Hepatocyte (in vitro differentiated cells): ENCODE data around the gene KPNA4. TPM values are rescaled to one million over a fixed set of nuclear protein-coding genes. Genes with fewer than 3 reads are reported as not detected.
"Not testable (repeated sequence)": the region's sequence is repeated elsewhere in the genome, so short reads cannot be mapped to it uniquely, and the experiment has no call there.

ENCODE experiments used
- DNase-seq: peaks from one replicate; pipeline ENCODE4 v3.0.0-alpha.2; 2016; ENCODE audit warnings: low spot score
- H2AFZ ChIP-seq: fragments of 200-600 bp; sonication (generic); 2 replicates; pipeline ENCODE4 v1.6.0; 2016; ENCODE audit warnings: antibody characterized with exemption, mild to moderate bottlenecking
- H3K27ac ChIP-seq: fragments of 200-600 bp; sonication (generic); 2 replicates; pipeline ENCODE4 v1.5.1; 2016; ENCODE audit warnings: mild to moderate bottlenecking
- H3K27me3 ChIP-seq: fragments of 200-600 bp; sonication (generic); 2 replicates; pipeline ENCODE4 v1.6.1; 2016
- H3K36me3 ChIP-seq: fragments of 200-600 bp; sonication (generic); replicated peaks from 2 replicates; pipeline ENCODE4 v1.5.1; 2016; ENCODE audit warnings: low read depth; ENCODE audit not compliant: insufficient read depth
- H3K4me1 ChIP-seq: fragments of 200-600 bp; sonication (generic); 2 replicates; pipeline ENCODE4 v1.5.1; 2016; ENCODE audit warnings: mild to moderate bottlenecking, moderate library complexity; ENCODE audit not compliant: insufficient read depth
- H3K4me2 ChIP-seq: fragments of 200-600 bp; sonication (generic); 2 replicates; pipeline ENCODE4 v1.6.0; 2016
- H3K4me3 ChIP-seq: fragments of 200-600 bp; sonication (generic); 2 replicates; pipeline ENCODE4 v1.5.1; 2016; ENCODE audit warnings: mild to moderate bottlenecking
- H3K79me2 ChIP-seq: fragments of 200-600 bp; sonication (generic); 2 replicates; pipeline ENCODE4 v1.6.0; 2017; ENCODE audit warnings: mild to moderate bottlenecking
- H3K9me2 ChIP-seq: fragments of 200-600 bp; sonication (generic); replicated peaks from 2 replicates; pipeline ENCODE4 v1.6.0; 2017; ENCODE audit warnings: mild to moderate bottlenecking; ENCODE audit not compliant: insufficient read depth
- H3K9me3 ChIP-seq: fragments of 200-600 bp; sonication (generic); 2 replicates; pipeline ENCODE4 v1.5.1; 2016; ENCODE audit warnings: low read depth, mild to moderate bottlenecking
- H4K20me1 ChIP-seq: fragments of 200-600 bp; sonication (generic); 2 replicates; pipeline ENCODE4 v1.6.0; 2016; ENCODE audit warnings: mild to moderate bottlenecking; ENCODE audit not compliant: insufficient read depth, poor library complexity, severe bottlenecking
- CTCF ChIP-seq: fragments of 200-600 bp; sonication (generic); IDR thresholded peaks from 2 replicates; pipeline ENCODE4 v1.5.1; 2016; ENCODE audit warnings: antibody characterized with exemption, mild to moderate bottlenecking; ENCODE audit not compliant: poor library complexity
- EZH2 ChIP-seq: fragments of 200-600 bp; sonication (generic); IDR thresholded peaks from 2 replicates; pipeline ENCODE4 v1.6.1; 2016; ENCODE audit warnings: antibody characterized with exemption, mild to moderate bottlenecking, borderline replicate concordance
- EZH2phosphoT487 ChIP-seq: fragments of 200-600 bp; sonication (generic); IDR thresholded peaks from one replicate; pipeline ENCODE4 v1.6.1; 2018; ENCODE audit warnings: antibody characterized with exemption, mild to moderate bottlenecking, low read depth, moderate library complexity; ENCODE audit not compliant: unreplicated experiment, severe bottlenecking
- WGBS: methylation state at CpG from one replicate; pipeline ENCODE4 v1.1.6; 2016; ENCODE audit warnings: low lambda C conversion rate; ENCODE audit errors: missing lambda C conversion rate; 5-methylcytosine and 5-hydroxymethylcytosine counted together
- polyA plus RNA-seq: library from polyadenylated mRNA; unstranded; fragments of >200 nt; fragmentation: Nextera tagmentation; extraction: Ambion mirVana; gene quantifications from 2 replicates; pipeline ENCODE4 v1.2.1, GENCODE V29; 2016
- total RNA-seq: library from RNA; depleted of rRNA; stranded (reverse); fragments of >200 nt; gene quantifications from 2 replicates; pipeline ENCODE4 v1.2.3, GENCODE V29; 2014

Gene KPNA4
- total and polyA plus RNA-seq, 2 experiments from 2014 or later = 13.0 to 26.6 TPM

GRCh38 chr3:160611141-160611540, 45.8 kb upstream of the KPNA4 start:
- Histone ChIP-seq H3K4me2 (no peak overlapping the region), H2AFZ (no peak overlapping the region), H3K4me3 (no peak overlapping the region), H3K4me1 (no peaks in the 10 kb centered on the region), H3K27me3 (peaks cover 6% of the 10 kb centered on the region), H4K20me1 (no peaks in the 10 kb centered on the region), H3K27ac (no peak overlapping the region), H3K9me2 (no peaks in the 10 kb centered on the region), H3K79me2 (no peaks in the 10 kb centered on the region), H3K9me3 (no peaks in the 10 kb centered on the region), H3K36me3 (no peaks in the 10 kb centered on the region)
- DNase-seq = no peak
- no peak for TF ChIP-seq EZH2phosphoT487
- no peak for TF ChIP-seq CTCF
- TF ChIP-seq EZH2 = no peak
- WGBS = 83% methylated on average over 3 of the region's 3 CpGs

- Histone ChIP-seq H3K4me1 (no peaks in the 10 kb centered on the region), H3K4me3 (no peak overlapping the region), H3K36me3 (no peaks in the 10 kb centered on the region), H3K9me3 (no peaks in the 10 kb centered on the region), H3K79me2 (no peaks in the 10 kb centered on the region), H2AFZ (no peak overlapping the region), H3K27ac (no peak overlapping the region), H4K20me1 (no peaks in the 10 kb centered on the region), H3K27me3 (peaks cover 4% of the 10 kb centered on the region), H3K9me2 (no peaks in the 10 kb centered on the region), H3K4me2 (no peak overlapping the region)
- DNase-seq = no peak
- 53% methylated on average over 2 of the region's 2 CpGs for WGBS
- TF ChIP-seq EZH2phosphoT487 = no peak
- TF ChIP-seq CTCF = no peak
- no peak for TF ChIP-seq EZH2
Observed at GRCh38 chr3:160608870-160609269, 43.5 kb upstream of the KPNA4 start.

- no peaks in the 10 kb centered on the region for H3K79me2 ChIP-seq
- no peak overlapping the region for H2AFZ ChIP-seq
- H3K4me2 ChIP-seq = no peak overlapping the region
- no peaks in the 10 kb centered on the region for H3K4me1 ChIP-seq
- H3K9me2 ChIP-seq = no peaks in the 10 kb centered on the region
- H3K27ac ChIP-seq = no peak overlapping the region
- TF ChIP-seq CTCF (no peak), EZH2 (no peak)
- H3K36me3 ChIP-seq = no peaks in the 10 kb centered on the region
- H3K9me3 ChIP-seq = no peaks in the 10 kb centered on the region
- no peak for DNase-seq
- WGBS = 85% methylated on average over 3 of the region's 3 CpGs
- H3K27me3 ChIP-seq = peaks cover 4% of the 10 kb centered on the region
- no peak overlapping the region for H3K4me3 ChIP-seq
- no peaks in the 10 kb centered on the region for H4K20me1 ChIP-seq
Observed at GRCh38 chr3:160607826-160608225, 42.5 kb upstream of the KPNA4 start.

GRCh38 chr3:160605315-160605714, 39.9 kb upstream of the KPNA4 start:
- no peak overlapping the region for H2AFZ ChIP-seq
- no peak overlapping the region for H3K4me2 ChIP-seq
- H3K27ac ChIP-seq = no peak overlapping the region
- peaks cover 4% of the 10 kb centered on the region for H3K27me3 ChIP-seq
- no peaks in the 10 kb centered on the region for H3K9me3 ChIP-seq
- no peaks in the 10 kb centered on the region for H3K9me2 ChIP-seq
- H3K4me3 ChIP-seq = no peak overlapping the region
- no peaks in the 10 kb centered on the region for H3K79me2 ChIP-seq
- DNase-seq = no peak
- no peak for TF ChIP-seq CTCF
- TF ChIP-seq EZH2 = no peak
- no peak for TF ChIP-seq EZH2phosphoT487
- no peaks in the 10 kb centered on the region for H4K20me1 ChIP-seq
- H3K36me3 ChIP-seq = no peaks in the 10 kb centered on the region
- no peaks in the 10 kb centered on the region for H3K4me1 ChIP-seq

- not testable (repeated sequence) for H3K36me3 ChIP-seq, H4K20me1 ChIP-seq, H2AFZ ChIP-seq, H3K4me3 ChIP-seq, H3K79me2 ChIP-seq, H3K4me1 ChIP-seq, H3K9me3 ChIP-seq, DNase-seq, H3K4me2 ChIP-seq, H3K27ac ChIP-seq, H3K9me2 ChIP-seq, H3K27me3 ChIP-seq
- WGBS = 90% methylated on average over 3 of the region's 3 CpGs
Observed at GRCh38 chr3:160603845-160604244, 38.5 kb upstream of the KPNA4 start.
